HG03159 (cell line): ENCODE data around the gene LEMD2.
"Not testable (repeated sequence)": the region's sequence is repeated elsewhere in the genome, so short reads cannot be mapped to it uniquely, and the experiment has no call there.

ENCODE experiments used
- ATAC-seq: cut with Tn5 transposase; IDR thresholded peaks from one replicate; pipeline ENCODE4 v1.9.1; 2021; ENCODE audit warnings: mild to moderate bottlenecking, moderate library complexity; ENCODE audit not compliant: unreplicated experiment

The LEMD2 gene

DNA sequence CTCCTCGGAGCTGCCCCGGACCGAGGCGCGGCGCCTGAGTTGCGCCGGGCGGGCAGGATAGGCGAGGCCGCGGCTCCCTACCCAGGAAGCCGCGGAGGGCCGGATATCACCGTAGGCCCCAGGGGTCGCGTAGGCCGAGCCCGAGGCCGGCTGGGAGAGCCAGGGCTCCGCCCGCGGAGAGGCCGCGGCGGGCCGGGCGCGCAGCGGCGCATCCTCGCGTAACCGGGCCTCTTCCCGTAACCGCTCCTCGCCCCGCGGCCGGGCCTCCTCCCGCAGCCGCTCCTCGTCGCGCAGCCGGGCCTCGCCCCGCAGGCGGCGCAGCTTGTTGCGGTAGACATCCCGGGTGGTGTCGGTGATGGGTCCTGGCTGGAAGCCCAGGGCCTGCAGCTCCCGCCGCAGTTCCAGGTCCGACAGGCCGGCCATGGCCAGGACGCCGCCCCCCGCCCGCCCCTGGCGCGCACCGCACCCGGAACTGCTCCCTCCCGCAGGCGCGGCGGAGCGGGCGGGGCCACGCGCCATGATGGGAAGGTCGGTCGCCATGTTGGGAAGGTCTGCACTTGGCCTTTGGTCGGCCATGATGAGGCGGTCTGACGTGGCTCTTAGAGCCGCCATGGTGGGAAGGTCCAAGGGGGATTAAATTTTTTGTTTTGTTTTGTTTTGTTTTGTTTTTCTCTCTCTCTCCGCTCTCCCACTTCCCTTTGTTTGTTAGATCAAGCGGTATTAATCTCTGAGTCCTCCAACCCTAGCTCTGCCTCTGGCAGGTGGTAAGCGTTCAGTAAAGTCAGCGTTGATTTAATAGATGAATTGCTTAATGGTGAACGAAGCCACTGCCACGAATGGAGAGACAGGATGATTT is at the start of gene LEMD2:
LEMD2 (minus strand) TSS at position 437 of the 856 bp plus-strand sequence; CDS start at position 423, 14 bp downstream.
- peak; percentile 80 for ATAC-seq

DNA sequence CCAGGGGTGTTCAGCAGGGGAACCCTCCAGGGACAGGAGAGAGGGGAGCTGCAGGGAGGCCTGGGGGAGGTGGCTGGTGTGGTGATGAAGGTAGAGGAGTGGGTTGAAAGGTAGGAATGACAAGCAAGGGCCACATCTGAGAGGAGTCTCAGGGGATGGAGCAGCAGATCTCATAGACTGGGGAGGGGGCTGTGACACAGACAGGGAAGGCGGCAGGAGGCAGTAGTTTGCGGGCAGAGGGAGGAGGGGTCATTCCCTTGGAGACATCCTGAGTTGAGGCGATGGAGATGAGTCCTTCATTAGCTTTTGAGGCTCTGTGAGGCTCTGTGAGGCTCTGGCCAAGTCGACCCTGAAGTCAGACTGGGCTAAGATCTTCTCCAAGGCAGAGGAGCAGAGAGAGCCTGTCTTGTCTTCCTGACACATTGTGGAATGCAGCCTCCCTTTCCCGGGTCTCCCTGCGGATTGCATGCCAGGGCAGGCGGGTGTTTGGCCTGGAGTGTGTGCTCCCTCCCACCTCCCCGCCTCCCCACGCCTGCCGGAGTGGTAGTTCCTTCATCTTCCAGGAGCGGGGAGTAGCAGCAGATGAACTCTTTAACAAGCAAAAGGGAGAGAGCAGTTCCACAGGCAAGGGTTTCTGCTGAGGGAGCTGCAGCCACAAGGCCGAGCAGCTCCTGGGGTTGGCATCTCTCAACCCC is 49.2 kb upstream of the LEMD2 start:
- ATAC-seq, result no peak

DNA sequence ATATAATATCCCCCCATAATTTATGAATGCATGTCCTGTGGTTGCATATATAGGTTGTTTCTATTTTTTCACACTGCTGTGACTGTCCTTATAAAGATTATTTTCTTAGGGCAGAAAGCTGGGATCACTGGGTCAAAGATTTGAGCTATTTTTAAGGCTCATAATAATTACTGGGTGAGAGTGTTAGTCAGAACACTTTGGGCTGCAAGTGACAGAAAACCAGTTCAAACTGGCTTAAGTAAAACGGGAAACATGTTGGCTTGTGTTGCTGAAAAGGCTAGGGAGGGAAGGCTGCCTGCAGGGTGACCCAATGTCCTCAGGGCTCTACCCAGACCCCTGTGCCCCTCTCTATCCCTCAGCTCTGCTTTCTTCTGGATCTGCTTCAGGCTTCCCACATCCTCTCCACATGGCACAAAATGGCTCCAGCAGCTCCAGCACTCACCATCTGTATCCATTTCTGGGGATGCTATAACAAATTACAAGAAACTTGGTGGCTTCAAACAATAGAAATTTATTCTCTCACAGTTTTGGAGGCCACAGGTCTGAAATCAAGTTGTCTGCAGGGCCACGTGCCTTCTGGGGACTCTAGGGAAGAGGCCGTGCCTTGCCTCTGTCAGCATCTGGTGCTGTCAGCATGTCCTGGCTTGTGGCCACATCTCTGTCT is 48.0 kb upstream of the LEMD2 start:
- no peak for ATAC-seq

DNA sequence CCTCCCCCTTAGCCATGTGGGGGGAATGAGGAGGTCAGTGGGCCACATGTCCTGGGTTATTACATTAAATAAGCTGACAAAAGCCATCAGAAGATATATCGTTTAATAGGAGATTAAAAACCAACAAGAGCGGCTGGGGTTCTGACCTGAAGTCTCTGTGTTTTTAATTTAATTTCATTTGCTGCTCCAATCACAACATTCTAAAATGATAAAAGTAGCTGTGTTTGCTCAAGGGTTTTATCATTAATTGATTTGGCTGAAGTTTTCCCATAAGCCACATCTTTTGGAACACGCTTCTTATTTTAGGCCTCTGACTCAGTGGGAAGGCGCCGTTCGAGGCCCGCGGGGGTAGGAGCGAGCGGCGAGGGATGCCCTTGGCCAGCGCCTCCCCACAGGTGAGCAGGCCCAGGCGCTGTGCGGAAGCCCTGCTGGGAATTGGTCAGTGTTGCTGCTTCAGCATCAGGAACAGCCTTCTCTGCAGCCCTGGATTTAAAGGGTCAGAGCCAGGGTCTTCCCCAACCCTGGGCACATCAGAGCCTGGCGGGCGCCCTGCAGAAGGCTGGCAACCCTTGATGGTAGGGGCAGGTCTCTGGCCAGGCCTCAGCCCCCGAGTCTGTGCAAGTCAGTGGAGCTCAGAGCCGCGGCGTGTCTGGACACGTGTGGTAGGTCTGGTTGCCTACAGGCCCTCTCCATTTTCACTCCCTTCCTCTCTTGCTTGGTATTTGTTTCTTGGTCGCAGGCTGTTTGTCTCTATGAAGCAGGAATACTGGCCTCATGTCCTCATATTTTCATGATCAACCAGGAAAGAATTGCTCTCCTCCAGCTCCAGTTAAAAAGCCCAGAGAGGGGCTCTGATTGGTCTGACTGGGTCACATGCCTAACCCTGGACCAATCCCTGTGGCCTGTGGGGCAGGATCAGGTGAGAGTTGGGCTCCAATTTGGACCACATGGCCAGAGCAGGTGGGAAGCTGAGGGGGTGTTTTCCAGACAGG is 45.8 kb upstream of the LEMD2 start:
- ATAC-seq, result no peak

DNA sequence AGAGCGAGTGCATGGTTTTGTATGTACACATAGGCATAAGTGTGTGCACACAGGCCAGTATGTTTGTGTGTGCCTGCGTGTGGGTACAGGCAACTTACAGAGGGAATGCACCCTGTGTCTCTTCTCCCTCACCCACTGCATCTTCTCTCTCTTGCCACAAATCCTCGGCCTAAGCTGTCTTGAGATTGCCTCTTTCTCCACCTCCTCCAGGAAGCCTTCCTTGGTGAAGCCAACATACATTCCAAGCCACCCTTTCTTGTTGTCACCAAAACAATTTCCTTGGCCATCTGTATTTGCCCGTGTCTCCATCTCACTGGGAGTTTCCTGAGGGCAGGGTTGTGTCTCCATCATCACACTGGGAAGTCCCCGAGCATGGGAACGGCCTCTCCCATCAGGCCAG is 44.7 kb upstream of the LEMD2 start:
- ATAC-seq, result no peak

DNA sequence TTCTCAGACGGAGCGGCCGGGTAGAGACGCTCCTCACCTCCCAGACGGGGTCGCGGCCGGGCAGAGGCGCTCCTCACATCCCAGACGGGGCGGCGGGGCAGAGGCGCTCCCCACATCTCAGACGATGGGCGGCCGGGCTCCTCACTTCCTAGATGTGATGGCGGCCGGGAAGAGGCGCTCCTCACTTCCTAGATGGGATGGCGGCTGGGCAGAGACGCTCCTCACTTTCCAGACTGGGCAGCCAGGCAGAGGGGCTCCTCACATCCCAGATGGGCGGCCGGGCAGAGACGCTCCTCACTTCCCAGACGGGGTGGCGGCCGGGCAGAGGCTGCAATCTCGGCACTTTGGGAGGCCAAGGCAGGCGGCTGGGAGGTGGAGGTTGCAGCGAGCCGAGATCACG is 43.9 kb upstream of the LEMD2 start:
- ATAC-seq, result not testable (repeated sequence)

DNA sequence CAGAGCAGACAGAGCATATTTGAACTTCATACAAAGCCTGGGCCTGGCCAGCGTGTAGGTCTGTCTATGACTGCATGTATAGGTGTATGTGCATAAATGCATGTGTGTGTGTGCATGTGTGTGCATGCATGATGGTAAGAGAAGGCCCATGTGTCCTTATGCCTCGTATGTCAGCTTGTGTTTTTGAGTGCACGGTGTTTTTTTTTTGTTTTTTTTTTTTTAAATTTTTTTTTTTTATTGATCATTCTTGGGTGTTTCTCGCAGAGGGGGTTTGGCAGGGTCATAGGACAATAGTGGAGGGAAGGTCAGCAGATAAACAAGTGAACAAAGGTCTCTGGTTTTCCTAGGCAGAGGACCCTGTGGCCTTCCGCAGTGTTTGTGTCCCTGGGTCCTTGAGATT is 42.8 kb upstream of the LEMD2 start:
- ATAC-seq, result not testable (repeated sequence)

DNA sequence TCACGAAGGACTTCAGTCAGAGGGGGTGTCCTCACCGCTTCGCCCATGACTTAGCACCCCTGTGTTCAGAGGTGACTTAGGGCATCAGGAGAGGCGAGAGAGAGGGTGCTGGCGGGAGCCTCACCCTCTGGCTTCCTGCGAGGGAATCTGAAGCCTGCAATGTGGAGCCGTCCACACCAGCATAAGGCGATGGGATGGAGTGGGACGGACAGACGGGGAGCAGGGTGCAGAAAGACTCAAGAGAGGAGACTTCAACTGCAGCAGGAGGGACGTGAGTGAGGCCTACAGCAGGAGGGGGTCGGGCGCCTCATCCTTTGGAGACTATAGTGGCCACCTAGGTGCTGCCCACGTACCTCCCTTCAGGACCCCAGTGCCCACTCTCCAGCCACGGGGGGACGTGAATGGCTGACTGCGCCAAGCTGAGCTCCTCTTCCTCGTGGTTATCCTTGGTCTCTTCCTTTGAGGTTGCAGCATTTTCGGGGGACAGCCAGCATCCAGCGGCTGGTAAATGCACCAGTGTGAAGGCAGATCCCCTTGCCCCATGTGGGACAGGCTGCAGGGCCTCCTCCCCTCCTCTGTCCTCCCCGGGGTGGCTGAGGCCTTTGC is 41.8 kb upstream of the LEMD2 start:
- no peak for ATAC-seq

DNA sequence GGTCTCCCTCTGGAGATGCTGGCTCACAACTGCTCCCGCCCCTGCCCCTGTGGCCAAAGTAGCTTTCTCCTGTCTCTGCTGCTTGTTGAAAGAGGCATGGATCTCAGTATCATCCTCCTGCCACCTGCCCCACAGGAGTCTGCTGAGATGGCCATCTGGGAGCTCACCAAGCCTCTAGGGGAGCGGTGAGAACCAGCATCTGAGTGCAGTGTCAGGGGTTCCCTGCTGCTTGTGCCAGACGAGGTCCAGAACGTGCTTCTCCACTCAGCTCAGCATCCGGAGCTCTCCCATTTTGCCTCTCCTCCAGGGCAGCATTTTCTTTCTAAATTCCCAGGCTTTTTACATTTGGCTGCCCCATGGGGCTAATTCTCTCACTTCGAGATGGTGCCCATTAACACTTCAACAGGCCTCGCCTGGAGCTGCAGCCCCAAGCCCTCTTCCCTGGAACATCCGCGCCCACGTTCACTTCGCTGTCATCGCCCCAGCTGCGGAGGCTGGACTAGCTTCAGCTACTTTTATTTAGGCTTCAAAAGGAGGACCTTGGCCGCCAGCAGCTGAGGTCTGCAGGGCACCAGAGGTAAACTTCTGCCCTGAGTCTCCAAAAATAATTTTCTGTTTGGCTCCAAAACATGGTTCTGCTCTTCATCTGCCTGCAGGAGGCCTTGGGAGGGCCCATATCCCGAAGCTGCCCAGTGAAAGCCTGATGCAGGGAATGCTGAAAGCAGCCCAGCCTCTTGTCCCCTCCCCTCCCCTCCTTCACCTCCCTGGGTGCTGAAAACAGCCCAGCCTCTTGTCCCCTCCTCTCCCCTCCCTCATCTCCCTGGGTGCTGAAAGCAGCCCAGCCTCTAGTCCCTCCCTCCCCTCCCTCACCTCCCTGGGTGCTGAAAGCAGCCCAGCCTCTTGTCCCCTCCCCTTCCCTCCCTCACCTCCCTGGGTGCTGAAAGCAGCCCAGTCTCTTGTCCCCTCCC is 40.1 kb upstream of the LEMD2 start:
- no peak for ATAC-seq

DNA sequence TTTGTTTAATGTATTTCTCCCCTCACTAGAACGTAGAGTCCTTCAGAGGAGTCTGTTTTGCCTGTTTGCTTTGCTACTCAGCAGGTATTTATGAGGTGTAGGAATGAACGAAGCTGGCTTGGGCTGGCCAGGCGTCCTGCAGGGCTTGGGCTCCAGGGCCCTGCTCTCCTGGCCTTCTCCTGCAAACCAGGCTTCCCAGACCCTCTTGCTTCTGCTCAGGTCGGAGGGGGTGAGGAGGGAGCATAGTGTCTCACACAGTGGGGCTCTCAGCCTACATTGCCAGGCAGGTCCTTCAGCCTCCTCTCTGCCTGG is 39.5 kb upstream of the LEMD2 start:
- ATAC-seq, result no peak

DNA sequence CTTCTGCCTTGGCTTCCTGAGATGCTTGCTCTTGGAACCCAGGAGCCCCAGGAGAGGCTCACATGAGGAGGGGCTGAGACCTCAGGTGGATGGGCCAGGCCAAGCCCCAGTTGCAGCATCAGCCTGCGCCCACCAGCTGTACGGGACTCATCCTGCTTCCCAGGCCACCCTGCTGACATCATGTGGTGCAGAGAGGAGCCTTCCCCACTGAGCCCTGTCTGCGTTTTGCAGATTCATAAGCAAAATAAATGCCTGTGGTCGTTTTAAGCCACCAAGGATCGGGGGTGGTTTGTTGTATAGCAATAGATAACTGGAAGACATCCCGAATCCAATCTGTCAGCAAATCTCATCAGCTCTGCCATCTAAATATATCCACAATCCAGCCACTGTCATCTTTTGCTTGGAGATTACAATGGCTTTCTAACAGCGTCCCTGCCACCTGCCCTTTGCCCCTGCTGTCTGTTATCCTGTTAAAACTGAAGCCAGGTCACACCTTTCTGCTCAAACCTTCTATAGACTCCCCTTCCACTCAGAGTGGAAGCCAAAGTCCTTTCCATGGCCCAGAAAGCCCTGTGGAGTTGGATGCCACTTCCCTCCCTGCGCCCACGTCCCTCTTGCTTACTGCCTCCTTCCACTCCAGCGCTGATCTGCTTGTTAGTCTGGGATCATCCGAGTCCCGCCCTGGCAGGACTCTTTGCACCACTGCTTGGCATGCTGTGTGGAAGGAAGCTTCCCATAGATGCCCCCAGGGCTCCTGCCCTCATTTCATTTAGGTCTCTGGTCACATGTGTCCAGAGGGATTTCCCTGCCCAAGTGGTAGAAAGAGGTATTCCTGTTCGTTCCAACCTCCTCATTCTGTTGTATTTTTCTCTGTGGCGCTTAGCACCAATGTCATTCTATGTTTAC is 38.9 kb upstream of the LEMD2 start:
- ATAC-seq, result no peak

DNA sequence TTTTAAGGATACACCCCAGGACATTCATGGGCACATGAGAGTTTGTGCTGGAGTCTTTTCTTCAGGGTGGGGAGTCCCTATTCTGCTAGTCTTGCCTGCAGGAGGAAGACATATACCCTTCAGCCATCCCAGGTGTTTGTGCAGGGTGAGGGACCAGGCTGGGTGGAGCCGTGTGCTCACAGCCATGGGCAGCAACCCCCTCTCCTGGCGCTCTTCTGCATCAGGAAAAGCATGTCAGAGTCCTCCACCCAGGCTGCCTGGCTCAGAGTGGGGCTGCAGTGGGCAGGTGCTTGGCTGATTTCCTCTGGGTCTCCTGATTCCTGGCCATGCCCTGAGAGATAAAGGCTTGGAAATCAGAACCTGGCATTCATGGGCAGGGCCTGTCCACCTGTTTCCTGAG is 37.6 kb upstream of the LEMD2 start:
- ATAC-seq, result no peak

DNA sequence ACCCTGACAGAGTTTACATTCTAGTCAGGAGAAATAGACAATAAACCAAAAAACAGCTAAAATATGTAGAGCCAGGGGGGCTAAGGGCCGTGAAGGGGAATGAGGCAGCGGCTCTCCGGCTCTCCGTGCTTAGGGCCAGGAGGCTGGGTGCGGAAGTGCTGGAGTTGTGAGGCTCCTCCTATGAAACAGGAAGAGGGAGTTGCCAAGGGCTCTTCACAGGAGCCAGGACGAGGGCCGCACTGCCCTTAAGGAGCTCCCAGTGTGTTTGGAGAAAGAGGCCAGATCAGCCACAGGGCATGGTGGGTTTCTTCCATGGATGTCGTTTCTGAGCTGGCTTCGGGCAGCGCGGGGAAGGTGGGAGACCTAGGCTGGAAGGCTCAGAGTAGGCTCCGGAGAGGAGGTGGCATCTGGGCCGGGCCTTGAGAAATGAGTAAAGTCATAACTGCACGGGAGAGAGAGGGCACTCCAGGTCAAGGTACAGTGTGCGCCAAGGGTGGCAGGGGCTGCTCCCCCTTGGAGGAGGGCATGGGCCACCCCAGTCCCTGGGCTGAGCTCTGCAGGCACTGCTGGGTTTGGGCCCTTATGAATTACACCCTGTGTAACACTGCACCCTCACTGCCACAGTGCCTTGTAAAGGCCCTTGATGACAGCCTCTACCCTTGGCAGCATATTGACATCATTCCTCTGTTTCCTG is 35.7 kb upstream of the LEMD2 start:
- no peak for ATAC-seq

DNA sequence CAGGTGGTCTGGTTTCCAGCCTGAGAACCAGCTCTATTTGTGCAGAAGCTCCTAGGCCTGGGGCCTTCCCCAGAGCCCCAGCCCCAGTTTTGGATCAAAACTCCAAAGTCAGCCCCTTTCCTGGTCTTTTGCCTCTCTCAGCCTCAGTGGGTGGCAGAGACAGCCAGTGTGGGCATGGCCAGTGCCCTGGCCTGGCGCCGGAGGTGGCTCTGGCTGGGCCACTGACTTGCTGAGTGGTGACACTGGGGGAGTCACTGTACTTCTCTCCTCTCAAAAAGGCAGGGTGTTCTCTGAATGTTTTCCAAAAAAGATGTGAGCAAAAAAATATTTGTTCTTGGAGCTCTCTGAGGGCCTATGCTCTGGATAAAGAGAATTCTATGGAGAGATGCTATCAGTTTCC is 34.9 kb upstream of the LEMD2 start:
- ATAC-seq, result no peak

DNA sequence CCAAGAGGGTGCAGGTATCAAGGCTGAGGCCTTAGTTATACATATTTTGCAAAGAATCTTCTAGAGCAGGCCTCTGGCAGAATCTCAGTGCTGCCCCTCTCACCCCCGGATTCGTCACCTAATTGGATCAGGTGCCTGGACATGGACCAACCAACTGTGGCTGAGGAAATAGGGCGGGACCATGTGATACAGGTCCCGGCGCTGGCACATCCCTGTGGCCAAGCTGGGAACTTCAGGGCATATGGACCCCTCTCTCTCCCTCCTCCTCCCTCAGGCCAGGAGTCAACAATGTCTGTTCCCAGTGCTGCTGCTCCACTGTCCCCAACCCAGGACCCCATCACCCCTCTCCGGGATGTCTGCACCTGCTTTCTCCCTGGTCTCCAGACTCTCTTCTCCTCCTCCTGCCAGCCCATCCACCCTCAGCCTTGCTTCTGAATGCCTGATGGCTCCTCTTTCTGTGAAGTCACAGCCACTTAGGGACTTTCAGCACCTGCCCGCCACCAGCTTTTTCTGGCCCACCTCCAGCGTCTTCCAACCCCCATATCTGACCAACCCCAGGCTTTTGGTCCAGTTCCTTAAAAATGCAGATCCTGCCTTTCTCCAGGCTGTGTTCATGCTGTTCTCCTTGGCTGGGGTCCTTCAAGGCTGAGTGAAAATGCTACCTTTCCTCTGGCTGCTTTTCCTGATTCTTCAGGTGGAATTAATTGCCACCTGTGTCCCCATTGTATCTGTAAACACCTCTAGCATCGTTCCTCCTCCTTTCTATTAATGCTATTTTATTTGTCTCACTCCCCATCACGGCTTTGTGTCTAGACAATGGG is 33.9 kb upstream of the LEMD2 start:
- no peak for ATAC-seq

DNA sequence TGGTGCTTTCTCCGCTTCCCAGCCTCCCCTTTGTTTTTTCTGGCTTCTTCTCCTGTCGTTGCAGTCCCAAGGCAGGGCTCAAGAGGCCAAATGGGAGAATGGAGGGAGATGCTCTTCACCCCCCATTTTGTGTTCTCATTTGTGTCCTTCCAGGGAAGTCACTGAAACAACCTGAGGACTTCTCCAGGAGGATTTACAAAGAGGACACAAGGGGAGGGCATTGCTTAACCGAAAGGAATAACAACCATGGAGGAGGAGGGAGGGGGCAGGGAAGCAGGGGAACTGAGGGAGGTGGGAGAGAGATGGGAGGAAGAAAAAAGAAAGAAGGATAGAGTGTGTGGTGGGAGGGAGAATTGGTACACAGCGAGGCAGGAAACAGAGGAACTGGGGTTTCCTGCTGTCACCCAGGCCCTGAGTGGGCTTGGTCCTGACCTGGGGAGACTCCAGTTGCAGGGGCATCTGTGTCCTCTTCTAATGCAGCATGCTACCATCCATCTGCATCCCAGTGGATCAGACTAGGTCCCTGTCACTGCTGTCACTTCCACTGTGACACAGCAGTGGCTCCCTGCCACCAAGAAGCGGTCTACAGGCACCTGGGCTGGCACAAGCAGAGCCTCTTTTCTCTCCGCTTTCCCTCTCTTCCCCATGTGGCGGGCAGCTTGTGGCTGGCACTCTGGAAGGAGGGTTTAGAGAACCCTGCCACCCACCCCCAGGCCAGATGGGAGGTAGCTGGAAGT is 32.0 kb upstream of the LEMD2 start:
- ATAC-seq, result no peak
